ENCODE results near the gene SELENOO.

SELENOO gene

DNA sequence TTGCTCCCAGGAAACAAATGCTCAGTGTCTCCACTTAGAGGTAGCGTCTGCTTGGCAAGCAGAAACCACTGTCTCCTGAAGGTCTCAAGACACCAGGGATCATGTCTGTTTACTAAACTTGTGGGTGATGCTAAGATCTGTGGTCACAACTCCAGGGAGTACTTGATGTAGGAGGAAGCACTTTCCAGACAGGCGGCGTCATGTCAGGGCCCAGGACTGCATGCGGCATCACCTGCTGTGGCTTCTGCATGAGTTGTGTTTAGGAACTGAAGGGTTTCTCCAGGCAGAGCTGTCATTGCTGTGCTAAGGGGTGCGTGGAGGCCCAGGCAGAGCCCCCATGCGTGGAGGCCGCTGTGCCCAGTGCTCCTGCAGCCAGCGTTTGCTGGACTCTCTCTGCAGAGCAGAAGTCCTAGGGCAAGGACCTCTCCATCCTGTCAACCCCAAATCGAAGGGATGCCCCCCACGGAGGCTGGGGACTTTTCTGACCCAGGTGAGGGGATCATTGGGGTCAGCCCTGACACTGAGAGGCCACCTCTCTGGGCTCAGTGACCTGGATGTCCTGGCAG lies 38.3 kb upstream of the SELENOO start:
- H3K4me3 ChIP-seq (ENCODE audit: insufficient read depth in 1 of 2, low read depth in 1 of 2, low read length in 2 of 2) = no peak overlapping the region
- no peak overlapping the region for H3K4ac ChIP-seq (ENCODE audit: low read depth in 1 of 2, low read length in 2 of 2)
- H3K4me2 ChIP-seq (ENCODE audit: low read length, poor library complexity, severe bottlenecking) = no peak overlapping the region
- H2BK15ac ChIP-seq (ENCODE audit: low read depth, poor library complexity, severe bottlenecking) = no peak overlapping the region
- no peak overlapping the region for H3K23ac ChIP-seq (ENCODE audit: low read length in 2 of 2)
- H3K27me3 ChIP-seq (ENCODE audit: control insufficient read depth in 1 of 2, insufficient read depth in 1 of 2, low read length in 2 of 2) = peaks cover 31 to 54% of the 10 kb centered on the region in 2 experiments
- no peaks in the 10 kb centered on the region for H3K9me3 ChIP-seq (ENCODE audit: control insufficient read depth, low read length)
- WGBS = 82% methylated on average over 10 of the region's 10 CpGs
- H4K91ac ChIP-seq (ENCODE audit: low read length) = no peak overlapping the region
- H2BK120ac ChIP-seq (ENCODE audit: low read depth, low read length) = no peak overlapping the region
- no peak overlapping the region for H2AK5ac ChIP-seq (ENCODE audit: low read length, severe bottlenecking)
- no peak overlapping the region for H3K18ac ChIP-seq (ENCODE audit: low read depth in 1 of 2, low read length in 2 of 2)
- H2BK5ac ChIP-seq (ENCODE audit: low read depth, low read length, poor library complexity, severe bottlenecking) = no peak overlapping the region
- H3K9ac ChIP-seq (ENCODE audit: low read length) = no peak overlapping the region
- H3K14ac ChIP-seq (ENCODE audit: low read length in 2 of 2) = no peak overlapping the region
- DNase-seq = peak; percentile 71
- no peak overlapping the region for H3K27ac ChIP-seq (ENCODE audit: low read length, poor library complexity, severe bottlenecking)
- H2BK12ac ChIP-seq (ENCODE audit: low read length in 2 of 2) = no peak overlapping the region
- H3K36me3 ChIP-seq (ENCODE audit: control insufficient read depth in 1 of 2, insufficient read depth in 2 of 2, low read depth in 1 of 2, low read length in 2 of 2) = peaks cover 0 to 7% of the 10 kb centered on the region in 2 experiments
- no peaks in the 10 kb centered on the region for H3K4me1 ChIP-seq (ENCODE audit: control insufficient read depth, insufficient read depth, low read depth, low read length)
- H3K79me1 ChIP-seq (replicated peaks; ENCODE audit: low read length, poor library complexity, severe bottlenecking) = no peaks in the 10 kb centered on the region
- H2AFZ ChIP-seq (ENCODE audit: low read depth, low read length) = no peak overlapping the region
- no peak overlapping the region for H4K8ac ChIP-seq (ENCODE audit: low read length)

DNA sequence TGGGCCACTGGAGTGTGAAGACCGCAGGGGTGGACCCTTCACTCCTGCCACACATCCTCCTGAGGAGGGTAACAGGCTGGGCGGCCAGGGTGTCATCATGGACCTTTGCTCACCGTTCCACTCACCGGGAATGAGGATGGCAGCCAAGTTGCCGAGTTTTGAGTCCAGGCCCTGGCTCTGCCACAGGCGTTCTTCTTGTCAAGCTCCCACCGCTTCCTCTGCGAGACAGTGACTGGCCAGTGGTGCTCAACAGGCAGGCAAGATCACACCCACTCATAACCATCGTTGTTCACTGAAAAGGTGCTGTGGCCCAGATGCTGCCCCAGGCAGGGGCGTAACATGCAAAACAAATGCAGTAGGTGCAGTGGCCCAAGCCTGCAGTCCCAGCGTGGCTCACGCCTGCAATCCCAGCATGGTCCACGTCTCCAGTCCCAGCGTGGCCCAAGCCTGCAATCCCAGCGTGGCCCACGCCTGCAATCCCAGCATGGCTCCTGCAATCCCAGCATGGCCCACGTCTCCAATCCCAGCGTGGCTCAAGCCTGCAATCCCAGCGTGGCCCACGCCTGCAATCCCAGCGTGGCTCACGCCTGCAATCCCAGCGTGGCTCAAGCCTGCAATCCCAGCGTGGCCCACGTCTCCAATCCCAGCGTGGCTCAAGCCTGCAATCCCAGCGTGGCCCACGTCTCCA lies 35.2 kb upstream of the SELENOO start:
- Histone ChIP-seq H3K79me1 (replicated peaks; ENCODE audit: low read length, poor library complexity, severe bottlenecking) (no peaks in the 10 kb centered on the region), H2AK5ac (ENCODE audit: low read length, severe bottlenecking) (no peak overlapping the region), H3K9ac (ENCODE audit: low read length) (no peak overlapping the region), H2BK5ac (ENCODE audit: low read depth, low read length, poor library complexity, severe bottlenecking) (no peak overlapping the region), H4K91ac (ENCODE audit: low read length) (no peak overlapping the region), H3K18ac (ENCODE audit: low read depth in 1 of 2, low read length in 2 of 2) (no peak overlapping the region), H3K14ac (ENCODE audit: low read length in 2 of 2) (no peak overlapping the region), H3K9me3 (ENCODE audit: control insufficient read depth, low read length) (no peaks in the 10 kb centered on the region), H3K27ac (ENCODE audit: low read length, poor library complexity, severe bottlenecking) (no peak overlapping the region), H3K36me3 (ENCODE audit: control insufficient read depth in 1 of 2, insufficient read depth in 2 of 2, low read depth in 1 of 2, low read length in 2 of 2) (peaks cover 0 to 4% of the 10 kb centered on the region in 2 experiments), H3K4me1 (ENCODE audit: control insufficient read depth, insufficient read depth, low read depth, low read length) (peaks cover 7% of the 10 kb centered on the region), H4K8ac (ENCODE audit: low read length) (no peak overlapping the region), H2BK15ac (ENCODE audit: low read depth, poor library complexity, severe bottlenecking) (no peak overlapping the region), H3K27me3 (ENCODE audit: control insufficient read depth in 1 of 2, insufficient read depth in 1 of 2, low read length in 2 of 2) (peaks cover 24 to 52% of the 10 kb centered on the region in 2 experiments), H3K4me2 (ENCODE audit: low read length, poor library complexity, severe bottlenecking) (no peak overlapping the region), H3K4me3 (ENCODE audit: insufficient read depth in 1 of 2, low read depth in 1 of 2, low read length in 2 of 2) (peak overlapping the region in 1 of 2 experiments; percentile 5), H2BK120ac (ENCODE audit: low read depth, low read length) (no peak overlapping the region), H2BK12ac (ENCODE audit: low read length in 2 of 2) (no peak overlapping the region), H2AFZ (ENCODE audit: low read depth, low read length) (no peak overlapping the region), H3K4ac (ENCODE audit: low read depth in 1 of 2, low read length in 2 of 2) (no peak overlapping the region), H3K23ac (ENCODE audit: low read length in 2 of 2) (no peak overlapping the region)
- 95% methylated on average over 28 of the region's 28 CpGs for WGBS
- DNase-seq = no peak

DNA sequence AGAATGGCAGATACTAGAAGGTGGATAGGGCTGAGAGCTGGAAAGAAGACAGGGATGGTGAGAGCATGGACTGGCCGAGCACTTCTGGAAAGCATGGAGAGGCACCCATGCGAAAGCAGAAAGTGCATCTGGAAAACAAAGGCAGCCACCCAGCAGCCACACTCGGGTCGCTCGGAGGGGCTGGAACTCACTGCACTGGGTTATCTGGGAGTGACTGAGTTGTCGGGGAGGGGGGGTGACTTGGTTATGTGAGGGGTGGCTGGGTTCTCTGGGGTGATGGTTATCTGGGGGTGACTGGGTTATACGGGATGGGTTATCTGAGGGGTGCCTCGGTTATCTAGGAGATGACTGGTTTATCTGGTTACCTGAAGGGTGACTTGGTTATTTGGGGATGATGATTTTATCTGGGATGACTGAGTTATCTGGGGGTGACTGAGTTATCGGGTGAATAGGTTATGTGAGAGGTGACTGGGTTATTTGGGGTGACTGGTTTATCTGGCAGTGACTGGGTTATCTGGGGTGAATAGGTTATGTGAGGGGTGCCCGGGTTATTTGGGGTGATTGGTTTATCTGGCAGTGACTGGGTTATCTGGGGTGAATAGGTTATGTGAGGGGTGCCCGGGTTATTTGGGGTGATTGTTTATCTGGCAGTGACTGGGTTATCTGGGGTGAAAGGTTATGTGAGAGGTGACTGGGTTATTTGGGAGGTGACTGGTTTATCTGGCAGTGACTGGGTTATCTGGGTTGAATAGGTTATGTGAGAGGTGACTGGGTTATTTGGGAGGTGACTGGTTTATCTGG lies 32.9 kb upstream of the SELENOO start:
- Histone ChIP-seq H3K4me1 (ENCODE audit: control insufficient read depth, insufficient read depth, low read depth, low read length) (peaks cover 12% of the 10 kb centered on the region), H3K4me3 (ENCODE audit: insufficient read depth in 1 of 2, low read depth in 1 of 2, low read length in 2 of 2) (no peak overlapping the region)

More for the DNA sequence above, 32.9 kb upstream of the SELENOO start:
- H3K79me1 ChIP-seq (replicated peaks; ENCODE audit: low read length, poor library complexity, severe bottlenecking) = no peaks in the 10 kb centered on the region
- H3K4me2 ChIP-seq (ENCODE audit: low read length, poor library complexity, severe bottlenecking) = no peak overlapping the region
- H4K8ac ChIP-seq (ENCODE audit: low read length) = no peak overlapping the region
- H3K18ac ChIP-seq (ENCODE audit: low read depth in 1 of 2, low read length in 2 of 2) = no peak overlapping the region
- H3K4ac ChIP-seq (ENCODE audit: low read depth in 1 of 2, low read length in 2 of 2) = no peak overlapping the region
- no peak overlapping the region for H3K9ac ChIP-seq (ENCODE audit: low read length)
- no peak overlapping the region for H2AFZ ChIP-seq (ENCODE audit: low read depth, low read length)
- H4K91ac ChIP-seq (ENCODE audit: low read length) = no peak overlapping the region
- H3K27me3 ChIP-seq (ENCODE audit: control insufficient read depth in 1 of 2, insufficient read depth in 1 of 2, low read length in 2 of 2) = peaks cover 26 to 44% of the 10 kb centered on the region in 2 experiments
- no peak for DNase-seq
- H3K27ac ChIP-seq (ENCODE audit: low read length, poor library complexity, severe bottlenecking) = no peak overlapping the region
- no peak overlapping the region for H2AK5ac ChIP-seq (ENCODE audit: low read length, severe bottlenecking)
- H3K9me3 ChIP-seq (ENCODE audit: control insufficient read depth, low read length) = no peaks in the 10 kb centered on the region
- no peak overlapping the region for H2BK120ac ChIP-seq (ENCODE audit: low read depth, low read length)
- WGBS = 73% methylated on average over 11 of the region's 11 CpGs
- no peak overlapping the region for H2BK5ac ChIP-seq (ENCODE audit: low read depth, low read length, poor library complexity, severe bottlenecking)
- H2BK12ac ChIP-seq (ENCODE audit: low read length in 2 of 2) = no peak overlapping the region
- no peak overlapping the region for H3K14ac ChIP-seq (ENCODE audit: low read length in 2 of 2)
- H3K36me3 ChIP-seq (ENCODE audit: control insufficient read depth in 1 of 2, insufficient read depth in 2 of 2, low read depth in 1 of 2, low read length in 2 of 2) = no peaks in the 10 kb centered on the region
- H2BK15ac ChIP-seq (ENCODE audit: low read depth, poor library complexity, severe bottlenecking) = no peak overlapping the region
- H3K23ac ChIP-seq (ENCODE audit: low read length in 2 of 2) = no peak overlapping the region
